Stimulated activated CD8-positive, alpha-beta memory T cell treated with anti-CD3 and anti-CD28 coated beads, Interleukin-2, amount 100 ng/mL, for 48 hours (primary cell): Measurements from ENCODE around the gene IP6K3.

ENCODE experiments used
- DNase-seq, 2 donors: peaks; one replicate each; pipeline ENCODE4 v3.0.0-alpha.2; 2020; ENCODE audit warnings: low read depth in 2 of 2

Gene IP6K3

GRCh38 chr6:33777398-33778388 is 31.0 kb upstream of the IP6K3 start:
- no peak for DNase-seq

DNA sequence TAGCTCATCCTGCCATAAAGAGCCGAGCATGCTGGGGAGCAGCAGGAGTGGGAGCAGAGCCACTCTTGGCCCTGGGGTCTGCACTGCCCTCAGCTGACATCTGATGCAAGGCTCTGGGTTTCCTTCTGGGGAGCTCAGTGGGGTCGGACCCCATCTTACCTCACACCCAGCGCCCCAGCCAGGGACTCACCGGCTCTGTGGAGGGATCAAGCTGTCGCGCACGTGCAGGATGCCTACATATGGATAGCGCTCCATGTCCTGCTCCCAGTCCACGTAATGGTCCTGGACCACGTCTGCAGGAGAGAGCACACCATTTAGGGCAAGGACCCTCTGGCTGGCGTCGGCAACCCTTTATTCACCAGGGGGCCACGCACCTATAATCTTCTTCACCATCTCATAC is 30.1 kb upstream of the IP6K3 start:
- no peak for DNase-seq

DNA sequence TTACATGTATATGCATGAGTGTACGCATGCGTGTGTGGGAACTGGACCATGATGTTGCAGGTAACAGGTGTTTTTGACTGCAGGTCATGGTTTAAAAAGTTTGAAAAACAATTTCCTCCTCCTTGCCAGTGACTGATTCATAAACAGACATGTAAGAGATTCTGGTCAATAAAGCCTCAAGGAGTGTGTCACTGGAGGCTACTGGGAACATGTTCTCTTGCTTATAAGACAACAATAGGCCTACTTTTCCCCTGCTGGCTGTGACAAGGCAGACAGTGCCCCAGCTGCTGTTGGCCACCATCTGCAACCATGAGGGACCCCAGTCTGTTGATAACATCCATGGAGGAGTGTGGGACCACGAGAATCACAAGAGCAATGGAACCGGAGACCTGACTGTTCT is 29.5 kb upstream of the IP6K3 start:
- DNase-seq = no peak

DNA sequence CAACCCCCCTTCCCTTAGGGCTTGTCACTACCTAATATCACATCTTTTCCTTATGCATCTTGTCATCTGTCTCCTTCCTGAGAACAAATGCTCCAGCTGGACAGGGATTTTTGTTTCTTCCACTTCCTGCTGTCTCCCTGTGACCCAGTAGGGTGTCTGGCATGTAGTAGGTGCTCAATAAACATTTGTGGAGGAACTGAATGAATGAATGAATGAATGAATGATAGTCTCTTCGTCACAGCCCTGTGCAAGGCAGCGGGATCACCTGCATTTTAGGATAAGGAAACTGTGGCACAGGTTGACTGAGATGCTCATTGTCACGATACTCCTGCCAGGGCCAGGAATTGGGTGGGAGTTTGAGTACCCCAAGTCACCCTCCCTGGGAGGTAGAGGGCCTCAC is 28.1 kb upstream of the IP6K3 start:
- DNase-seq = no peak

DNA sequence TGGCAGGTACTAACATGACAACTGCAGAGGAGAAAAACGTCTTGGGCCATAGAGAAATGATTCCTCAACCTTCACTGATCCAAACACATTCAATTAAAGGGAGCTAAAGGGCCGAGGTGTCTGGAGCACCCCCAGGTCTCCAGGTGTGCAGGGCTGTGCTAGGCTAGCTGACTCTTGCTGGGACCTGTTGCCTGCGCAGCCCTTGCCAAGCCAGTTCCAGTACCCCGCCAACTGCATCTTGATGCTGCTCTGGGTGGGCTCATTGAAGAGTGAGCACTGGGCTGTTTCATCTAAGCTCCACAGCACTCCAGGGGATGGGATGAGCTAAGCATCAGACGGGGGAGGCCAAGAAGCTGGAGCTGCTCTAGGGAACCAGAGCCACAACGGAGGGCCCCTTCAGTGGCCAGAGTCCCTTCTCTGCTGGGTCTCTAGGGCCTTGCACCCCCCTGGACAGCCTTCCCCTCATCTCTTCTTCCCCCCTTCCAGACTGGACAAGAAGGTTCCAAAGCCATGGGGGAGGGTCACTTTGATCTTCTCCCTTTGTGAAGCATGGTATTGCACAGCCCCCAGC is 26.3 kb upstream of the IP6K3 start:
- DNase-seq = no peak

DNA sequence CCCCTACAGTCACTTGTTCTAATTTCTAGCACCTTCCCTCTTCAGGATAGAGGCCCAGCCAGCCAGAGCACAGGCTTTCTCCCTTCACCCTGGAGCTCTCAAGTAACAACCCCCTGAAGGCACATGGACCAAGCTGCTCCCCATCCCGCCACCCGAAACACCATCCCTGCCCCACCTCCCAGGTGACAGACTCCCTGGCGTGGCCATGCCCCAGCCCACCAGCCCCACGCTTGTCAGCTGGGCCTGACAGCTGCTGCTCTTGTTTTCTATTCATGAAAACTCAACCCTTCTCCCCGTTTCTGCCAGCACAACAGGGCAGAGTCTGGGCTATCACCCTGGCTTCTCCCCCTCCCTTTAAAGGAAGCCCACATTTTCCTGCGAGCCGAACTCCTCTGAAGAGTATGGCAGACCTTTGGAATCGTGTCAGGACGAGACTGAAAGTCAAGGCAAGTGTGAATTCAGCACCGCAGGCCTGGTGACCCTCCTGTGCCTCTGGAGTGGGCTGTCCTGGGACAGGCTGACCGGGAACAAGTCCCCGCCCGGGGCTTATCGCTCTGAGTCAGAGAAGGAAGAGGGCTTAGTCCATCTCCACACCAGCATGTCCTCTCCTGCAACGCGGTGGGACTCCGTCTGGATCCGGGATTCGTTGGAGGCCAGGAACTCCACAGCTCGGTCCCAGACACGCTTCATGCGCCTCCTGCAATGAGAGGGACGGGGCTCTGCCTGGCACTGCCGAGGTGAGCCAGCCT is 25.6 kb upstream of the IP6K3 start:
- no peak for DNase-seq

DNA sequence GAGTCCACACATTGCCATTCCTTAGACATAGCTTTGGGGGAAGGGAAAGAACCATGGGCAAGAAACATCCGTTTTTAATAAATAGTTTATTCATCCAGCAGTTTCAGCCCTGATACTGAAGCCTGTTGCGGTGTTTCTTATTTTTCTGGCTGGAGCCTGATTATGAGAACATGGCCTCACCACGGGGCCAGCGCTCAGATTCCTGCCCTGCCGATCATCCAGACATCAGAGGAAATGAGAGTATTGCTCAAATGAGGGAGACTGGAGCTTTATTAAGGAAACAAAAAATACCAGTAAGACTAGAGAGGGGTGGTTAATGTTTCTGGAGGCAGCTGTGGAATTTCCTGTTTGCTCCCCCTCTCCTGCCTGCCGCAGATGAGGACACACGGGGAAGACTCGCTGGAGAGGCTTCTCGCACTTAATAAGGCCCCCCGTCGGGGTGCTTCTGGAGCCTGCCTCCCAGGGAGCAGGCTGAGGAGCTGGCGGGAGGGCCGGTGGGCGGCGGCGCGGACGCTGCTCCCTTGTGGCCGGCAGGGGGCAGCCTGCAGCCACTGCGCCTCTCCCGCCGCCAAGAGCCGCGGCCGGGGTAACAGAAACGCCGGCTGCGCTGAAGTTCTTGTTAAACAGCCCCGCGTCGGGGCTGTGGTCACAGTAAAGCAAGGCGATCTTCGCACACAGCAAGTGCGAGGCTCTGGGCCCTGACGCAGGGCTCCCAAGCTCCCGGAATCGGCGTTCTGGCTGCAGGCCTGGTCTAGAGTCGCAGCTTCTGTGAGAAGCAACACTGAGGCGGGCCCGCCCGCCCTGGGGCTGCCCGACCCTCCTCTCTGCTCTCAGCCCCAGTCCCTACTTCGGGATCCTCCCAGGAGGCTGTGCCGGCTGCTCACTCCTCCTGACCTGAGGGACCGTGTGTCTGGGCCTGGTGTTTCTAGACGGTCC is 24.7 kb upstream of the IP6K3 start:
- peak; percentile 49 to 50 for DNase-seq

GRCh38 chr6:33770833-33771145 is 24.1 kb upstream of the IP6K3 start:
- DNase-seq = no peak

- no peak for DNase-seq
These were observed 23.6 kb upstream of the IP6K3 start for GRCh38 chr6:33770124-33770832.

DNA sequence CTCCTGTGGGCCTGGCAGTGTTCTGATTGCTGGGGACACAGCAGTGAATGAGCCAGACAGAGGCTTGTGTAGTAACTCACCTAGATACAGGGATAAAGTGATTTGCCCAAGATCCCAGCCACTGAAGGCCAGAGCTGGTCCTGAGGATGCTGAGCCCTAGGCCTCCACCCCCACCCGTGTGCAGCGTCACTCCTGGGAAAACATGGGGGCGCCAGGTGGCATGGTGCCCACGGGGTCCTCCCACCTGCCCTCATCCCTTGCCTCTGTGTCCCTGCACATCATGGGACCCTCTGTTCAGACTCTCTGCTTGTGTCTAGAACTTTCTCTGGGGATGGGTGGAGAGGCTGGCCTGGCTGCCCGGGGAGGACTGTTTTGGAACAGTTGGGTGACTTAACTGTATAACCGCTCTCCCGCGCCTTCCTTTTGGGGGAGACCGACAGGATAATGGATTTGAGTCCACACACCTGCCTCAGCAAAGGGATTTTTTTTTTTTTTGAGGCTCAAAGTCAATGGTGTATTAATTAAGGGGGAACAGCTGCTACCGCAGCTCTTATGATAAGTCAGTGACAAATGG is 22.6 kb upstream of the IP6K3 start:
- no peak for DNase-seq

- peak; percentile 66 to 74 for DNase-seq
These were observed 22.0 kb upstream of the IP6K3 start for GRCh38 chr6:33768644-33769120.

DNA sequence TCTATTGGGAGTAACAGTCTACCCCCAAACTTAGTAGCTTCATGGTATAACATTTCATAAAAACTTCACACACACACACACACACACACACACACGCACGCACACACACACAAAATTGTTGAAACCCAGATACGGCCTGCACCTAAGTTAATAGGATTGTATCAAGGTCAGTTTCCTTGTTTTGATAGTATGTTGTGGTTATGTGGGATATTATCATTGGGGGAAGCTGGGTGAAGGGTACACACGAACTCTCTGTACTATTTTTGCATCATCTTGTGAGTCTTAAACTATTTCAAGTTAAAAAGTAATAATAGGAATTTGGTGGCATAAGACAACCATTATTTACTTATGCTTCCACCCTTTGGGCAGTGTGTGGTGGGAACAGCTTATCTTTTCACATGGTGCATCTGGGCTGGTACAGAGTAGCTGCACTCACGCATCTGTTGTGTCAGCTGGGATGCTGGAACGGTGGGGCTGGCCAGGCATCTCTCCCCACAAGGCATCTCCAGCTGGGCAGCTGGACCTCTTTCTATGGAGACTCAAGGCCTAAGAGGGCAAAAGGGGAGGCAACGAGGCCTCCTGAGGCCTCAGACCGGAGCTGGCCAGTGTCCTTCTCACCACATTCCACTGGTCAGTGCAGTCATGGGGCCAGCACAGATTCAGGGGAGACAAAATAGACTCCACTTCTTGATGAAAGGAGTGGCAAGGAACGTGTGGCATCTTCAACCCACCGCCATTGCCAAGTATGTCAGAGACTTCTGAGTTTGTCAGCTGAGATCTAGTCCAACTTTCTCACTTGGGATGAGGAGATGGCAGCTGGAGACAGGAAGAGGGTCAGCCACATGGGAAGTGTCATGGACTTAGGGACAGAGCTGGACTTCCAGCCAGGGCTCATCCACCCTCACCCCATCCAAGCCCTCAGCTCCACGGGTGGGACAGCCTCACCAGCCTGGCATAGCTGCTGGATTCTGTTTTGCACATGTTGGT is 20.5 kb upstream of the IP6K3 start:
- DNase-seq = no peak

DNA sequence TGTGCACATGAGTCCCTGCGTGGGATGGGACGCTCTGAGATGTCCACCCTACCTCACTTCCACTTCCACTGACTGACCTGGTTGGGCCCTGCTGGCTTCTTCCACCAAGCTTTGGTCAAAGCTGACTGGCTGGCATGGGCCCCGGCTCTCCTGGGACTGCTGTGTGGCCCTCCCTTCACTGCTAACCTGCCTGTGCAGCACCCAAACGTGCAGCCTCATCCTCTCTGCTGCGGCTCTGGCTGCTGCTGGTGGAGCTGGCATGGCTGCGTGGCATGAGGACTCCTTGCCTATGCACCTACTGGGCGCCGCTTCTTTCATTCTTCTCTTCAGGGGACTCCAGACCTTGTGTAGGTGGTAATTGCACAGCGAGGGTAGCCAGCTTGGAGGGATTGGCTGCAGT is 18.7 kb upstream of the IP6K3 start:
- DNase-seq = no peak

DNA sequence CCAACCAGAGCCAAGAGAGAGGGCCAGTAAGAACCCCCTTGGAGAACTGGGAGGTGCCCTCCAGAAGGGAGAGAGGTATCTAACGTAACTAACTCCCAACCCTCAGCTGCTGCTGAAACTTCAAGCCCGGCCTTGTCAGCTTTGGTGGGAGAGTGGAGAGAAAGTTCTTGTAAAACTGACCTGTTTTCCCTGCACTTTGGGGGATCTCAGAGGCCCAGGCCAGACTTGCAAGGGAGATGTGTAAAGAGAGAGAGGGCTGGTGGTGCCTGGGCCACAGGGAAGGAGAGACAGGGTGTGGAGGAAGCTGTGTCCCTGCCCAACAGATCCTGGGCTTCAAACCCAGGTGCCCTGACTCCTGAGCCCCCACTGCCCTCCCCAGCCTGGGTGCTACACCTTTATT is 17.3 kb upstream of the IP6K3 start:
- no peak for DNase-seq

DNA sequence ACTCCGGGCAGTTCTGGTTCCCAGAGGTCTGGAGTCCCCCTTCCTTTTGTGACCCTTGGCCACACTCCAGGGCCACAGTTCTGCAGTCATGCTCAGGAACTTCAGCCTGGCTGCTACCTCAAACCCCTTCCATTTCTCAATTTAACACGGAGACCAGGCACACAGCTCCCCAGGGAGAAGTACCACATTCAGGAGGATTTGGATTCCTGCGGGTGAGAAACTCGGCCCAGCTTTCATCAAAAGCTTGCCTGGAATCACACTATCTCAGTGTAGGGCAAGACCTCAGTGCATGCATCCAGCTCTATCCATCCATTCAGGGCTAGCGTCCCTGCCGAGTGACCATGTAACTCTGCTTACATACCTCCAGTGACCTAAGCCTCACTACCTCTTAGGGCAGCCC is 16.8 kb upstream of the IP6K3 start:
- DNase-seq = no peak

DNA sequence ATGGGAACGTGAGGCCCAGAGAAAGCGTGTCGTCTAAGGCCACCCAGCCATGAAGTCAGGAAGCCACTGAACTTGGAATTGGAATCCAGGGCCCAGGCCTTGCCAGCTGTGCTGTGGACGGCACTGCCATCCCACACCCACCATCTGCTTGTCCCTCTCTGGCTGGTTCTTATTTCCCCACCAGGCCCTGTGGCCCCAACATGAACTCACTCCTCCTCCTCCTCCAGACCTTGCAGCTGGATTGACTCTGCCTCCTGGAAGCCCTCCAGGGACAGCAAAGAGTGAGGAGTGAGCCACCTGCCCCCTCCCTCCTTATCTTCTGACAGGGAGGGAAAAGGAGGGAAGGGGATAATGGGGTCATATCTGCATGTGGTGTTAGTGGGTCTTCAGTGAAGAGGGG is 16.0 kb upstream of the IP6K3 start:
- DNase-seq = no peak

- DNase-seq = peak; percentile 28 to 40
These were observed 15.4 kb upstream of the IP6K3 start for GRCh38 chr6:33761922-33762629.

DNA sequence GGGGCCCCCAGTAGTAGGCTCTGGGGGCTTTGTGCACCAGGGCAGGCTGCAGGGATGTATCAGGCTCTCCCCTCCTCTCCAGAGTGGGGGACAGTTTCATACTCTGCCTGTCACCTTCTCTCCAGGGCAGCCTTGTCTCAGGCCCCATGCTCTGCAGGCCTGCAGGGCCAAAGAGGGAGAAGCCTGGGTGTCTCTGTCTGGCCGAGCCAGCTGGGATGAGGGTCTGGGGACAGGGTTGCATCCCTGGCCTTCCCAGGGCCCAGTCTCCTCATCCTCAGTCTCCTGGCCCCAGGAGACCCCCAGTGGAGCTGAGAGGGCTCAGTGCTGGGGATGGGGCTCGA is 14.8 kb upstream of the IP6K3 start:
- no peak for DNase-seq
